OCI-M1 (cell line): ENCODE data around the gene LTBR.
A peak's percentile ranks its signal among the peaks of the same experiment; 100 is the strongest.

ENCODE experiments used
- DNase-seq: peaks from one replicate; lab custom pipeline; 2025; lab: John Stamatoyannopoulos, UW

The LTBR gene

DNA sequence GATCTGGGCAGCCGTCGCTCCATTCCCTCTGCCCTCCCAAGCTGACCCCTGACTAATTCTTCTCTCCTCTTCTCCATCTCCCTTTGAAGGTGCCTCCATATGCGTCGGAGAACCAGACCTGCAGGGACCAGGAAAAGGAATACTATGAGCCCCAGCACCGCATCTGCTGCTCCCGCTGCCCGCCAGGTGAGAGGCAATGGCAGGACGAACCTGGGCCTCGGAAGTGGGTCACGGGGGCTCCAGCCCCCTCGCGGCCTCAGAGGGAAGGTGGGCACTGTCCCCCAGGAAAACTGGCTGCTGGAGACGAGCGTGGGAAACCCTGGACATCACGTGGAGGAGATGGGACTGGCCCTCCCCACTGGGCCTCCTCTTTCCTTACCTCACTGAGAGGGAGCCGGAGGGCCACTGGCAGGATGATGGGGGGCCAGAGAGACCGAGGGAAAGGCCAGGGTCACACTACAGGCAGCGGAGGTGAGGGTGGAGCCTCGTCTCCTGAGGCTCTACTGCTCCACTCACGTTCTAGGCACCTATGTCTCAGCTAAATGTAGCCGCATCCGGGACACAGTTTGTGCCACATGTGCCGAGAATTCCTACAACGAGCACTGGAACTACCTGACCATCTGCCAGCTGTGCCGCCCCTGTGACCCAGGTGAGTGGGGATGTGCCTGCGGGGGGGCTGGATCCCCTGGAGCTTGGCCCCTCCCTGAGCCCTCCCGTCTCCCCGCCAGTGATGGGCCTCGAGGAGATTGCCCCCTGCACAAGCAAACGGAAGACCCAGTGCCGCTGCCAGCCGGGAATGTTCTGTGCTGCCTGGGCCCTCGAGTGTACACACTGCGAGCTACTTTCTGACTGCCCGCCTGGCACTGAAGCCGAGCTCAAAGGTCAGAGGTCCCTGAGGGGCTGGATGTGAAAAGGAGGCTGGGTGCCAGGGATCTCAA, 806 bp downstream of the LTBR start:
- no peak for DNase-seq

- no peak for DNase-seq
Measured at GRCh38 chr12:6386038-6386437, 2.1 kb downstream of the LTBR start.

- DNase-seq = no peak
Measured at GRCh38 chr12:6386491-6386890, 2.5 kb downstream of the LTBR start.

GRCh38 chr12:6387541-6387940, 3.6 kb downstream of the LTBR start:
- no peak for DNase-seq

GRCh38 chr12:6390084-6390799, 6.3 kb downstream of the LTBR start:
- DNase-seq = no peak

DNA sequence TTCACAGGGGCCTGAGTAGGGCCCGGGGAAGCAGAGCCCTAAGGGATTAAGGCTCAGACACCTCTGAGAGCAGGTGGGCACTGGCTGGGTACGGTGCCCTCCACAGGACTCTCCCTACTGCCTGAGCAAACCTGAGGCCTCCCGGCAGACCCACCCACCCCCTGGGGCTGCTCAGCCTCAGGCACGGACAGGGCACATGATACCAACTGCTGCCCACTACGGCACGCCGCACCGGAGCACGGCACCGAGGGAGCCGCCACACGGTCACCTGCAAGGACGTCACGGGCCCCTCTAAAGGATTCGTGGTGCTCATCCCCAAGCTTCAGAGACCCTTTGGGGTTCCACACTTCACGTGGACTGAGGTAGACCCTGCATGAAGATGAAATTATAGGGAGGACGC, 7.1 kb downstream of the LTBR start:
- DNase-seq = no peak

GRCh38 chr12:6392504-6392903, 8.5 kb downstream of the LTBR start:
- DNase-seq = peak; percentile 38

DNA sequence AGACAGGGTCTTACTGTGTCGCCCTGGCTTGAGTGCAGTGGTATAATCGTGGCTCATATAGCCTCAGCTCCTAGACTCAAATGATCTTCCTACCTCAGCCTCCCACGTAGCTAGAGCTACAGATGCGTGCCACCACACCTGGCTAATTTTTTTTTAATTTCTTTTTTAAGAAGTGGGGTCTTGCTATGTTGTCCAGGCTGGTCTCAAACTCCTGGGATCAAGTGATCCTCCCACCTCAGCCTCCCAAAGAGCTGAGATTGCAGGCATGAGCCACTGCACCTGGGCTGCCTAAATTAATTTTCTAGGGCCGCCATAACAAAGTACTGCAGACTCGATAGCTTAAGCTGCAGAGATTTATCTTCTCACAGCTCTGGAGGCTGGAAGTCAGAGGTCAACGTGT, 9.1 kb downstream of the LTBR start:
- DNase-seq = no peak

- DNase-seq = no peak
Measured at GRCh38 chr12:6394398-6394797, 10.4 kb downstream of the LTBR start.

DNA sequence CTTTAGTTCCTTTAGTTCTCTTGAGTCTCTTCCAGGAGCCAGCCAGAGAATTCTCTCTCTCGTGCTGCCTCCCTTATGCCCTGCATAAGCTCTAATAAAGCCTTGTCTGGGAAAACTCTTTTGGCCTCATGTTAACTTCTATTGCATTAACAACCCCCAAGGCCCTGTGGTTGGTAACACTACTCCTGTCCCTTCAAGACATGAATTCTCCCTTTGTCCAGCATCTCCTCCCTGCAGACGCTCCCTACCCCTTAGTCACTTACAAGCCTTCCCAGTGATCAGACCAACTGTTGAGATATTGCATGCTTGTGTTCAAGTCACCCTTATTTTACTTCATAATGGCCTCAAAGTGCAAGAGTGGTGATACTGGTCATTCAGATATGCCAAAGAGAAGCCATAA, 12.1 kb downstream of the LTBR start:
- DNase-seq = no peak

GRCh38 chr12:6399884-6400644, 16.1 kb downstream of the LTBR start:
- DNase-seq = no peak

DNA sequence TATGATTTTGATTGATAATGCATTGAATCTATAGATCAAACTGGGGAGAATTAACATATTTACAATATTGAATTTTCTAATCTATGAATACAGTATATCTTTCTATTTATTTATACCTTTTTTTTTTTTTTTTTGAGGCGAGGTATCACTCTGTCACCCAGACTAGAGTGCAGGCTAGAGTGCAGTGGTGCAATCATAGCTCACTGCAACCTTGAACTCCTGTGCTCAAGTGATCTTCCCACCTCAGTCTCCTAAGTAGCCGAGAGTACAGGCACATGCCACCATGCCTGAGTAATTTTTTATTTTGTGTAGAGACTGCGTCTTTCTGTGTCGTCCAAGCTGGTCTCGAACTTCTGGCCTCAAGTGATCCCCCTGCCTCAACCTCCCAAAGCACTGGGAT, 20.4 kb downstream of the LTBR start:
- DNase-seq = no peak

DNA sequence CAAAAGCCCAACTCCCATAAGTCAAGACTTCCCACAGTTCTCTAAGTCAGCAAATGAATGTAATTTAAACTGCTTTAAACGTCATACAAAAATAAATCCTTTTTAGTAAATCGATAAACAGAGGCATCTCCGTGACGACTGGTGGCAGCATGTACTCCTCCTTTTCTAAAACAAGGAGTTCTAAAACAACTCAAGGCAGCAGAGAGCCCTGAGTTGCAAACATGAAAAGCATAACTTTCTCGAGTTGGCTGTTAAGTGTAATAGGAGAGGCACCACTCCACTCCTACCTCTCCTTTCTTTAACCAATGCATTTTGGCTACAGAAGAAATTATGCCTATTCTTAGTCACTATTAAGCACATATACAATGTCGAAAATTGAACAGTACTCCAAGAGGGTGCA, 22.0 kb downstream of the LTBR start:
- DNase-seq = no peak

DNA sequence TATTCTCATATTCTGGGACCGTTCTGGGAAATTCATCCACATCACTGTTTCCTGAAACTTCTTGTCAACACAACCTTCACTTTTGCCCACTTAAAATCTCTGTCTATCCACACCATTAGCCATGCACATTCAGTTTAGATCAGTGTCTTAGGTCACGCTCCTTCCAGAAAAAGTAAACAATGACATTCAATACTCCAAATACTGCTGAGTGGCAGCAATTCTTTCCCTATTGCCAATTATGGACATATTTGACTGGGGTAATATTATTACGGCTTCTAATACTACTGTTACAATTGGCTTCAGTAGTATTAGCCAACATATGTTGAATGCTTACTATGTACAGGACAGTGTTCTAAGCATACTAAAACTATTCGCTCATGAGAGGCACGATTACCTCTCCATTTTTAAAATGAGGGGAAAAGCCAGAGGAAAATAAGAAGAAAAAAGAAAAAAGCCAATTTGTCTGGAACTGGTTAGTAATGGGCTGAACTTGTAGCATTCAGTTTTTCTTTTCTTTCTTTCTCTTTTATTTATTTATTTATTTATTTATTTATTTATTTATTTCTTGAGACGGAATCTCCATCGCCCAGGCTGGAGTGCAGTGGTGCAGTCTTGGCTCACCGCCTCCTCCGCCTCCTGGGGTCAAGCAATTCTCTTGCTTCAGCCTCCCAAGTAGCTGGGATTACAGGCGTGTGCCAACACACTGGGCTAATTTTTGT, 23.4 kb downstream of the LTBR start:
- DNase-seq = no peak

- DNase-seq = no peak
Measured at GRCh38 chr12:6416596-6416995, 32.6 kb downstream of the LTBR start.

DNA sequence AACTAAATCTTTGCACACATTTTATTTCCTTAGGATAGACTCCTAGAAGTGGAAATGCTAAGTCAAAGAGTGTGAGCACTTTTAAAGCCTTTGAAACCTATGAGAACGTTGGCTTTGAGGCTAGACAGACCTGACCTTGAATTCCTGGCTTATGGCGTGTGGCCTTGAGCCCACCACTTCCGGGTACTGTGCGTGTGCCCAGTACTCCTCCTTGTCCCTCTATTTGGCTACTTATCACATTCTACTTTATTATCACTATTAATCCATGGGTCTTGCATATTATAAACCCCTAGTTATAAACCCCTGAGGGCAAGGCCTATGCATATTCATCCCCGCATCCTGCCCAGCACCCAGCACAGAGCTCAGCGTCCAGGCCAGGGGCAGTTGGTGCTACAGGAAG, 34.8 kb downstream of the LTBR start:
- DNase-seq = no peak

- DNase-seq = no peak
Measured at GRCh38 chr12:6420364-6420763, 36.4 kb downstream of the LTBR start.

GRCh38 chr12:6423267-6424007, 39.5 kb downstream of the LTBR start:
- DNase-seq = peak; percentile 94

DNA sequence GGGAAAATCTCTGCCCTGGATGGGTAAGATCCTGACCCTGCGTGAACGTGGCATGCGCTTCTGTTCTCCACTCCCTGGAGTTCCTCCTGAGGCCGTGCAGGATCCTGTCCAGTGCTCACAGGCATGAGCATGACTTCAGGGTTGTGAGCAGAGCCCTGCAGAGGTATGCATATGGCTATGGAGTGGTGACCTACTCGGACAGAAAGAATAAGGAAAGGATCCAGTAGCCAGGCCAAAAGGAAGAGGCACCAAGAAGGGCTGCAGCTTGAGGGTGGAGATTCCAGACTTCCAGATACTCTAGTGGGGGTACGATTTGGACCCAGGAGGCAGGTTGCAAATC, 40.0 kb downstream of the LTBR start:
- DNase-seq = no peak

DNA sequence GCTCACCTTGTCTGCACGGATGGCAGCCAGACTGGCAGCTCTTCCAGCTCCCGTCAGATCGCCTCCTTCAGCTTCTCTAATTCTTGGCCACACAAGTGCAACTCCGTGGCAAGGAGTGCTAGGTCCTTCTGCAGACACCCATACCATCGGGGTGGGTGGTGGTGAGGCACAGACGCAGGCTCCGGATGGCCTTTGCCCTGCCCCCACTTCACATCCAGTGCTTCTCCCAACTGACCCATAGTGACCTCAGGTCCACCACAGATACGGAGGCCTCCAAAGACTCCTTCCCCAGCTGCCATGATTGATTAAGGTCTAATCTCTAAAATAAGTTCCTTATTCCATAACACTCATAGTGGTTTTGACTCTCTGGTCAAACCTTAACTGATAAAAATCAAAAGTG, 40.9 kb downstream of the LTBR start:
- DNase-seq = peak; percentile 90
